NCI-H1694 (cell line): ENCODE measurements around the gene CCDC137.
"Not testable (repeated sequence)": the region's sequence is repeated elsewhere in the genome, so short reads cannot be mapped to it uniquely, and the experiment has no call there.

Experiments used
- DNase-seq: peaks from one replicate; lab custom pipeline; 2025; lab: John Stamatoyannopoulos, UW

Gene CCDC137, protein sequence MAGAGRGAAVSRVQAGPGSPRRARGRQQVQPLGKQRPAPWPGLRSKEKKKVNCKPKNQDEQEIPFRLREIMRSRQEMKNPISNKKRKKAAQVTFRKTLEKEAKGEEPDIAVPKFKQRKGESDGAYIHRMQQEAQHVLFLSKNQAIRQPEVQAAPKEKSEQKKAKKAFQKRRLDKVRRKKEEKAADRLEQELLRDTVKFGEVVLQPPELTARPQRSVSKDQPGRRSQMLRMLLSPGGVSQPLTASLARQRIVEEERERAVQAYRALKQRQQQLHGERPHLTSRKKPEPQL

DNA sequence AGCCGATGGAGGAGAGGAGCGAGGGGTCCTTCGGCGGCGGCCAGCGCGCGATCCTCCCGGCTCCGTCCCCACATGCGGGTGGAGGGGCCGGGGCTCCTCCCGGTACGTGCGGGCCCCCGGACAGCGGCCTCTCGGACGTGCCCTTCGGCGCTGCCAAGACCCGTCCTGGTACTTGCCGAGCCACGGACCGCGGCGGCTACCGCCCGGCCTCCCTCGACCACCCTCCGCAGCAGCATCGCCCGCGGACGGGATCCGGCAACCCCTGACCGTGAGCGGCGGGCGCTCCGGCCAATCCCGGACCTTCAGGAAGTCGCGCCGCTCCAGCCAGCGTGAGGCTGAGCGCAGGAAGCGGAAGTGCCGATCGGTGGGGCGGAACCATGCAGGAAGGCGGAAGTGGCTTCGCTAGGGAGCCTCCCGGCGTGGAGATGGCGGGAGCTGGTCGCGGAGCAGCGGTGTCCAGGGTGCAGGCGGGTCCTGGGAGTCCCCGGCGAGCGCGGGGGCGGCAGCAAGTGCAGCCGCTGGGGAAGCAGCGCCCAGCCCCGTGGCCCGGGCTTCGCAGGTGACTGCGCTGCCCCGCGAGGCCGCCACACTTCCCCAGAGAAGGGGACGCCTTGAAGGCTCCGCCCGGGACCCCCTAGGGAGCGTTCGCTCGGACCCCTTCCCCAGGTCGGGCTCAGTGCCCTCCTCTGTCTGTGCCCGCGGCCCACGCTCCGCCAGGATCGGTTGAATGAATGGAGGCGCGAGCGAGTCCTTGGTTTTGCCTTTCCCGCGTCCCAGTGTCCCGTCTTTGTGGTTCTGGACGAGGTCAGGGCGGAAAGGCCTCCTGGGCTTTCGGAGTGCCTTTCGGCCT is at the start of gene CCDC137, which contains the start of gene OXLD1:
Gene CCDC137 (plus strand): TSS at position 396 of the 850 bp plus-strand sequence. CDS start 30 bp downstream, at position 426.
Gene OXLD1 (minus strand): TSS at position 264 of the 850 bp plus-strand sequence. CDS start 28 bp downstream, at position 236.
- peak; percentile 82 for DNase-seq

- DNase-seq: no peak
Observed at GRCh38 chr17:81616877-81617276, 49.7 kb upstream of the CCDC137 start.

DNA sequence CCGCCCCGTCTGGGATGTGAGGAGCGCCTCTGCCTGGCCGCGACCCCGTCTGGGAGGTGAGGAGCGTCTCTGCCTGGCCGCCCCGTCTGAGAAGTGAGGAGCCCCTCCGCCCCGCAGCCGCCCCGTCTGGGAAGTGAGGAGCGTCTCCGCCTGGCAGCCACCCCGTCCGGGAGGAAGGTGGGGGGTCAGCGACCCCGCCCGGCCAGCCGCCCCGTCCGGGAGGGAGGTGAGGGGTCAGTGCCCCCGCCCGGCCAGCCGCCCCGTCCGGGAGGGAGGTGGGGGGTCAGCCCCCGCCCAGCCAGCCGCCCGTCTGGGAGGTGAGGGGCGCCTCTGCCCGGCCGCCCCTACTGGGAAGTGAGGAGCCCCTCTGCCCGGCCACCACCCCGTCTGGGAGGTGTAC is 48.2 kb upstream of the CCDC137 start:
- DNase-seq: not testable (repeated sequence)

- no peak for DNase-seq
Observed at GRCh38 chr17:81621494-81622130, 44.9 kb upstream of the CCDC137 start.

GRCh38 chr17:81630274-81630673 is 36.3 kb upstream of the CCDC137 start:
- DNase-seq: no peak

- no peak for DNase-seq
Observed at GRCh38 chr17:81631482-81631881, 35.1 kb upstream of the CCDC137 start.

GRCh38 chr17:81635431-81635830 is 31.1 kb upstream of the CCDC137 start:
- no peak for DNase-seq

- no peak for DNase-seq
Observed at GRCh38 chr17:81635973-81636504, 30.5 kb upstream of the CCDC137 start.

DNA sequence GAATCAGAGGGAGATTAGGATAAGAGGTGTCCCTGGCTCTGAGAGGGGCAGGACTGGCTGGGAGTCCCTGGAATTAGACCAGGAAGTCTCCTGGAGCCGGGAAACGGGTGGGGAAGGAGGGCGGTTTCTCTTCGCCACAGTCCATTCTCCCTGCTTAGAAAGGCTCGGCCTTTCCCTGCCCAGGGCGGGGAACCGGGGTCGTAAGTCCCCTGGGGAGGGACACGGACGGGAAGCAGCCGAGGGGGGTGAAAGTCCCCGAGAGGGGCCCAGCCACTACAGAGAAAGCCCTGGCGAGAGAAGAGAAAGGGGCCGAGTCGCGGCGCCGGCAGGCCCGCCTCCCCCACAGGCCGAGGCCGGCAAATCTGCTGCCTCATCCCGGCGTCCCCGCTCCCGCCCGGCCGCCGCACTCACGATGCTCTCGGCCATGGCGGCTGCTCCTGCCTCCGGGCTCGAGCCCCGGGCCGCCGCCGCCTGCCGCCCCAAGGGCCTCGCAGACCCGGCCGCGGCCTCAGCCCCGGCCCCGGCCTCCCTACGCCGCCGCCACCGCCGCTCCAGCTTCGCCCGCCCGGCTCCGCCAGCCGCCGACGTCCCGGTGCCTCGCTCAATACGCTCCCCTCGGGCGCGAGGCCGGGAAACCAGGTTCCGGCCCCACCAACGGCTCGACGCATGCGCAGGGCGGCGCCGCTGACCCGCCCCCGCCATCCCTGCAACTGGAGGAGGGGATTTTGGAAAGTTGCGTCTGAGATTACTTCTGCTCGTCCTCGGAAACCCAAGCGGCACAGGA is 29.8 kb upstream of the CCDC137 start, which contains the start of the genes NPLOC4 and TSPAN10:
Gene NPLOC4 (minus strand): TSS at position 608 of the 784 bp plus-strand sequence. CDS start 182 bp downstream, at position 426.
Gene TSPAN10 (plus strand): TSS at position 692 of the 784 bp plus-strand sequence. CDS start 5,217 bp downstream, outside the sequence.
- peak; percentile 66 for DNase-seq

DNA sequence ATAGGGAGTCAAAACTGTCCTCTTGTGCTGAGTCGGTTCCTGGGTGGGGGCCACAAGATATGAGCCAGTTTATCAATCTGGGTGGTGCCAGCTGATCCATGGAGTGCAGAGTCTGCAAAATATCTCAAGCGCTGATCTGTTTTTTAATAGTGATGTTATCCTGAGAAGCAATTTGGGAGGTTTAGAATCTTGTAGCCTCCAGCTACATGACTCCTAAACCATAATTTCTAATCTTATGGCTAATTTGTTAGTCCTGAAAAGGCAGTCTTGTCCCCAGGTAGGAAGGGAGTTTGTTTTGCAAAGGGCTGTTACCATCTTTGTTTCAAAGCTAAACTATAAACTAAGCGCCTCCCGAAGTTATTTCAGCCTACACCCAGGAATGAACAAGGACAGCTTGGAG is 27.9 kb upstream of the CCDC137 start:
- DNase-seq: no peak

DNA sequence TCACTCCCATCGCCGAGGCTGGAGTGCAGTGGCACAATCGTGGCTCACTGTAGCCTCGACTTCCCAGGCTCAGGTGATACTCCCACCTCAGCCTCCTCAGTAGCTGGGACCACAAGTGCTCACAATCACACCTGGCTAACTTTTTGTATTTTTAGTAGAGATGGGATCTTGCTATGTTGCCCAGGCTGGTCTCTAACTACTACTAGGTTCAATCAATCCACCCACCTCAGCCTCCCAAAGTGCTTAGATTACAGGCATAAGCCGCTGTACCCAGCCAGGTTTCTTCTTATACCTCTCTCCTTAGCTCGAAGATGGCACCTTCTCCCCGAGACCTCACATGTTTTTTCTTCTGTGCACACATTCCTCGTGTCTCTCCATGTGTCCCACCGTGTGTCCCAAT is 26.5 kb upstream of the CCDC137 start:
- DNase-seq: no peak

GRCh38 chr17:81641825-81642489 is 24.6 kb upstream of the CCDC137 start:
- DNase-seq: no peak

DNA sequence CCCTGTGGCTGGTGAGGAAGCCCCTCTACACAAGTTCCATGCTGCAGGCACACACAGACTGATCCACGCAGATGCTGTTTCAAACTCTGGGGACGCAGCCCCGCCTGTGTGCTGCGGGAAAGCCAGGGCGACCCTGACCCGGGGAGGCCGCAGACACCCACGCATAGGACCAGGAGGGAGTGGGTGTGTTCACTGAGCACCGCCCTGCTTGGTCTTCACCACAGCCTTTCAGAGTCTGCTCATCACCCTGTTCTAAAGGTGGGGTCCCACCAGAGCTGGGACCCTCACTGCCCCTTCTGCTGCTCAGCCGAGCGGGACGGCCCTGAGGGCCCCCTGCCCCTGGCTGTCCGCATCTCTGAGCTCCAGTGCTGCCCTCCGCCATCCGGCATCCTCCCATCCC is 22.0 kb upstream of the CCDC137 start:
- DNase-seq: no peak

GRCh38 chr17:81644976-81645952 is 21.3 kb upstream of the CCDC137 start:
- DNase-seq: no peak

DNA sequence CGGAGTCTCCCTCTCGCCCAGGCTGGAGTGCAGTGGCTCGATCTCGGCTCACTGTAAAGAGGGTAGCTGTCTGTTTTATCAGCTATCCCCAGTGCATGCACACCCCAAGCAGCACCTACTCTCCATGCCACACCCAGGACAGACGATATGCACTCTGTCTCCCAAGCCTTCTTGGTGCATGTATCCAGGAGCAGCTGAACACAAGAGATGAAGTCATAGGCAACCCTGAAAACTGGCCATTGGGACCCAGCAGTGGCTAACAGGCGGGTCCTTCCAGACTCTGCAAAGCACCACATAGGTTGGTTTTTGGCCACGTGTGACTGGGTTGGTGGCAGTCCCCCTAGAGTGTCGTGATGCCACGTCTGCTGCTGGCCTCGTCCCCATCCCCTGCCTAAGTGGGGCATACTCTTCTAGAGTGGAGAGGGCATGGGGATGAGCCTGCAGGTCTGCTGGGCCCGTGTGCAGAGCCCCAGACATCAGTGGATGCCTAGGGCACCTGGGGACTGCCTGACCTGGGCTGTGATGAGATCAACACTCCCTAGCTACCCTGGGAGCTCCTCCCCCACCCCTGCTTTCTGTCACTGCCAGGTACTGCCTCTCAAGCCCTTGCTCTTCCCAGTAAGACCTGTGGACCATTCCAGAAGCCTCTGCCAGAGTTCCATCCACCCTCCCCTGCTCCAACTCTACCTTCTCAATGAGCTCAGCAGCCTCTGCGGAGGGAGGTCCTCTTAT is 19.5 kb upstream of the CCDC137 start:
- DNase-seq: no peak

DNA sequence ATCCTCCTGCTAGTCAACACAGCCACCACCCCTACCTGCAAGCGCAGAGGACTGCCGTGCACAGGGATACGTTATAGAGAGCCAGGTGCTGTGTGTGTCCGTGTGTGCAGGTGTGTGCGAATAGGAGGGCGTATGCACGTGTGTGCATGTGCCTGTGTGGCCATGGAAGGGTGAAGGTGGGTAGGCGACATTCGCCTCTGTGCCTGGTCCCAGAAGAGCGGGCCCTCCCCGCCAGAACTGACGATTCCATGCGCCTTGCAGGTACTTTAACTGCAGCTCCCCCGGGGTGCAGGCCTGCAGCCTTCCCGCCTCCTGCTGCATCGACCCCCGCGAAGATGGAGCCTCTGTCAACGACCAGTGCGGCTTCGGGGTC is 18.9 kb upstream of the CCDC137 start:
- no peak for DNase-seq

- no peak for DNase-seq
Observed at GRCh38 chr17:81648013-81648706, 18.4 kb upstream of the CCDC137 start.

DNA sequence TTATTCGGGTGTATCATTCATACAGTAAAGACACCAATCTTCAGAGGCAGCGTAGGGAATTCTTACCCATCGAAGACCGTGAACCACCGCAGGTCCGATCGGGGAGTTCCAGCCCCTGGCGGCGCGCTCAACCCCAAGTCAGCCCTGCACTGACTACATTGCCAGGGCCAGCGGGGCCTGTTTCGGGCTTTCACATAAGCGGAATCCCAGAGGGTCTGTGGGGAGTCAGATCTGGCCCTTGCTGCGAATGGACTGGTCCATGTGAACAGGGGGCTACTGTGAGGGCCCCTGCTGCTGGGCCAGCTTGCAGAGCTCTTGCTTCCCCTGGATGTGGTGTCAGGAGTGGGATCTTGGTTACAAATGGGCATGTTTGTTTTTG is 17.8 kb upstream of the CCDC137 start:
- no peak for DNase-seq
